Muscle layer of duodenum (tissue), 2 donors: ENCODE measurements around the gene HSD17B3.
A peak's percentile ranks its signal among the peaks of the same experiment; 100 is the strongest.

Experiments
- H3K27ac ChIP-seq: one replicate; pipeline ENCODE4 v1.7.0; 2013; ENCODE audit warnings: mild to moderate bottlenecking, low read length
- H3K27me3 ChIP-seq: one replicate; pipeline ENCODE4 v1.7.0; 2013; ENCODE audit warnings: low read depth, mild to moderate bottlenecking, control low read depth, low read length
- H3K36me3 ChIP-seq, 2 donors: one replicate each; pipeline ENCODE4 v1.7.0; 2013; ENCODE audit warnings: low read length in 2 of 2, control low read depth in 1 of 2, mild to moderate bottlenecking in 1 of 2; ENCODE audit not compliant: insufficient read depth in 2 of 2, control insufficient read depth in 1 of 2
- H3K4me1 ChIP-seq, 2 donors: one replicate each; pipeline ENCODE4 v1.7.0; 2013; ENCODE audit warnings: low read length in 2 of 2, mild to moderate bottlenecking in 2 of 2, control low read depth in 1 of 2, moderate library complexity in 1 of 2; ENCODE audit not compliant: insufficient read depth in 2 of 2, control insufficient read depth in 1 of 2
- H3K4me3 ChIP-seq, 2 donors: one replicate each; pipeline ENCODE4 v1.7.0; 2013; ENCODE audit warnings: low read length in 2 of 2, low read depth in 1 of 2, mild to moderate bottlenecking in 1 of 2
- H3K9me3 ChIP-seq, 2 donors: one replicate each; pipeline ENCODE4 v1.7.0; 2013; ENCODE audit warnings: low read length in 2 of 2, control low read depth in 1 of 2, mild to moderate bottlenecking in 1 of 2; ENCODE audit not compliant: control insufficient read depth in 1 of 2
- donor health status: healthy.

The HSD17B3 gene

DNA sequence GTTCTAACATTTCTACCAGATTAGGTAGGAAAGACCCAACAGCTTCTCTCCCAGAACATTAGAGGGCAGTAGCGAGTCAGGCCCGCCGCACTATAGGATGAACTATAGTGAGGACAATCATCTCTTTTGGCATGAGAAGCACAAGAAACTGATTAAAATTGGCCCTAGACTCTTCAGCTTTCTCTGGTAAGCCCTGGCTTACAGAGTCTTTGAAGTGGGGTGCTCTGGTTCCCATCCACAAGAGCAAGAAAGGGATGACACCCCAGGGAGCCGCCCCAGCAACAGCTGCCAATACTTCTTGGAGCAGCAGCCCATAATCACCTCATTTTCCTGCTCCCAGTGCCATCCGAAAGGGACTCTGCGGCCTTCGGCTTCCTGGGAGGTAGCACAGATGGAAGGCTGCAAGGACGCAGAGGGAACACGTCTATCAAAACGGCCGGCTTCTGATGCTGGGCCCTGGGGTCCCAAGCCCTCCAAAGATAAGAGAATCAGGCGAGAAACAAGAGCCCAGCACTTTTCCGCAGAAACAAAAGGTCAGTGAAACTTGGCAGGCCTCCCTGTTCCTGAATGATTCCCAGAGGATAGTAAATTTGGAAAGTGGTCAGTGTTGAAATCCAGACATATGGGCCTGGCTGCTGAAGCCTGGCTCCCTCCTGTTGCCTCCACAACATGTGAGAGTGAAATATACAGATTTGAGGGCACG lies 69.3 kb downstream of the HSD17B3 start:
- H3K9me3 ChIP-seq = no peaks in the 10 kb centered on the region
- H3K27me3 ChIP-seq = no peaks in the 10 kb centered on the region
- no peaks in the 10 kb centered on the region for H3K36me3 ChIP-seq
- no peak overlapping the region for H3K4me3 ChIP-seq
- no peaks in the 10 kb centered on the region for H3K4me1 ChIP-seq
- H3K27ac ChIP-seq = peak overlapping the region; percentile 23

DNA sequence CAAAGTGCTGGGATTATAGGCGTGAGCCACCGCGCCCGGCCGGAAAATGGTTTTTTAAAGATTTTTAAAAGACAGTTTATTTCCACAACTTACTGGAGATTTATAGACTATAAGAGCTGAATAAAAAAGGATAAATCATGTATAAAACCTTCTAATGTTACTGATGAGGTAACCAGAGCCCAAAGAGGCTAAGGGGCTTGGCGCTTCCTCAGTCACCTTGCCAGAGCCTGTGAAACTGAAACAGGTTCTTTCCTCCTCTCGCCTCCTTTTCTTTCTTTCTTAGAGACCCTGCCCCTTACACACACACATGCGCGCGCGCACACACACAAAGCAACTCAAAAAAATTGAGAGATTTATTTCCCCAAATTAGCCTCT lies 69.8 kb downstream of the HSD17B3 start:
- Histone ChIP-seq H3K36me3 (no peaks in the 10 kb centered on the region), H3K4me3 (no peak overlapping the region), H3K4me1 (no peaks in the 10 kb centered on the region), H3K27me3 (no peaks in the 10 kb centered on the region), H3K9me3 (no peaks in the 10 kb centered on the region), H3K27ac (peak overlapping the region; percentile 23)

DNA sequence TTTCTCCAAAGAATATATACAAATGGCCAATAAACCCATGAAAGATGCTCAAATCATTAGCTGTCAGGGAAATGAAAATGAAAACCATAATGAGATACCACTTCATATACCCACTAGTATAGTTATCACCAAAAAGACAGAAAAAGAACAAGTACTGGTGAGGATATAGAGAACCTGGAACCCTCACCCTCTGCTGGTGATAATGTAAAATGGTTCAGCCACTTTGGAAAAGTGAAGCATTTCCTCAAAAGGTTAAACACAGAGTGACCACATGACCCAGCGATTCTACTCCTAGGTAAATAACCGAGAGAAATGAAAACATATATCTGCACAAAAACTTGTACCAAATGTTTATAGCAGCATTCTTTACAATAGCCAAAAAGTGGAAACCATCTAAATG lies 72.0 kb downstream of the HSD17B3 start:
- Histone ChIP-seq H3K4me3 (no peak overlapping the region), H3K9me3 (no peaks in the 10 kb centered on the region), H3K27ac (no peak overlapping the region), H3K36me3 (no peaks in the 10 kb centered on the region), H3K27me3 (no peaks in the 10 kb centered on the region), H3K4me1 (no peaks in the 10 kb centered on the region)

DNA sequence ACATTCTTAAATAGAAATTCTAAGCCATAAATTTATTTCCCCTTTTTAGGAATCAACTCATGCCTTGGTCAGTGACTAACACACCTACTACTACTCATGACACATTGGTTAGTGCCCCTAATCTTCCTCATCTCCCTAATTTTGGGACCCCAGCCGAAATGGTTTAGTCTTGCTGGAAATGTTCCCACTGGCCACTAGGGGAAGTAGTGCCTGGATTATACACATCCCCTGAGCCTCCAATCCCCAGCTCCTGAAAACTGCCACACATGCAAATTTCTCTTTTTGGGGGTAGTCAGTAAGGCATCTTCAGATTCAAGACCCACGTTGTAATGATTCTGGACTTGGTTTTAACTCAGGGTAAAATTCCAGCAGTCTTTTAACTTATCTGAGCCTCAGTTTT lies 79.8 kb downstream of the HSD17B3 start:
- no peaks in the 10 kb centered on the region for H3K36me3 ChIP-seq
- H3K4me1 ChIP-seq = peaks cover under 1 to 9% of the 10 kb centered on the region in 2 donors
- H3K9me3 ChIP-seq = peaks cover 0 to 7% of the 10 kb centered on the region in 2 donors
- H3K27ac ChIP-seq = no peak overlapping the region
- no peak overlapping the region for H3K4me3 ChIP-seq
- no peaks in the 10 kb centered on the region for H3K27me3 ChIP-seq

DNA sequence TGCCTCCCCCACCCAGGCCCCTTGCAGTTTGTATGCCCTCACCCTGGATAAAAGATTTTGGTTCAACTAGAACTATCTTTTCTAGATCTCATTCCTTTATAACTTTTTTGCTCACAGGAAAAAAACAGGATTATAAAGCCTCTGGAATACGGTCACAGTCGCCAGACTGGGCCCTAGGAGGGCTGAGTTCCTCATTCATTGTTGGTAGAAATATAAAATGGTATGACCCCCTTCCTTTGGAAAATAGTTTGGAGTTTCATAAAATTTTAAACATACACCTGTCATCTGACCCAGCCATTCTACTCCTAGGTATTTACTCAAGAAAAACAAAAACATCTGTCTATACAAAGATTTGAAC lies 82.1 kb downstream of the HSD17B3 start:
- no peak overlapping the region for H3K27ac ChIP-seq
- no peaks in the 10 kb centered on the region for H3K27me3 ChIP-seq
- H3K4me1 ChIP-seq = peaks cover 4 to 14% of the 10 kb centered on the region in 2 donors
- H3K36me3 ChIP-seq = no peaks in the 10 kb centered on the region
- H3K4me3 ChIP-seq = no peak overlapping the region
- peaks cover 0 to 7% of the 10 kb centered on the region in 2 donors for H3K9me3 ChIP-seq

DNA sequence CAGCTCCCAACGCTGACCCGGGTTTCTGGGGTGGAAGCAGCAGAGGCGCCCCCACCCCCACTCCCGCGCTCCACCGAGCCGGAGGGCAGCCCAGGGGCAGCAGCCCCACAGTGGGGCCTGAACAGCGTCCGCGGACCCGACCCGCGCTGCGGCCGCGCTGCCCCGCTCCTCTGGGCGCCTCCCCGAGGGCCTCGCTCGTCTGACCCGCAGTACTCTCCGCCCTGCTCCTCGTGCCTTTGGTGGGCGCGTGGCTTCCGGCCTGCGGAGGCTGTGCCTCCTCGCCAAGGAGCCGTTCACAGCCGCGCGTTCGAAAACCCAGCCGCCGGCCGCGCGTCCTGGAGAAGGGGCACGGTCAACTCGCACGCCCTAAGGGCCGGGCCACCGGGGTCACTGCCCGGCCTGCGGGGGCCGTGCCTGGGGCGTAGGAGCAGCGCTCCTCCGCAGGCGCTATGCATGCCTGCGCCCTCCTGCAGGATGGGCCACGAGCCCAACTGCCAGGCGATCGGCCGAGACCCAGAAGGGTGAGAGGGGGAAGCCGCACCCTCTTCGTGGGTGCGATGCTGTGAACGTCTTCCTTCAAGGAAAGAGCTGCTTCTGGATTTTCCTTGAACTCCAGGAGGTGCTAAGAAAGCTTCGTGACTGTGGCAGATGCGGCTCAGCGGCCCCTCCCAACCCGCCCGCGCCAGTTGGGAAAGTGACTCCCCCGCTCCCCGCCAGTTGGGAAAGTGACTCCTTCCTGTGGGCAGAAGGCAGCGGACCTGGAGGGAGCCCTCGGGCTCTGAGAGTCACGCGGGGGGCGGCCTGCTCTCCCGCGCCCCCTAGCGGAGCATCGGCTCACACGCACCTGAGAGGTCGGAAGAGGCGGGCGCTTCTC lies 82.7 kb downstream of the HSD17B3 start:
- Histone ChIP-seq H3K36me3 (no peaks in the 10 kb centered on the region), H3K4me3 (peak overlapping the region in 1 of 2 donors; percentile 41), H3K27ac (no peak overlapping the region), H3K9me3 (peaks cover 0 to 3% of the 10 kb centered on the region in 2 donors), H3K27me3 (no peaks in the 10 kb centered on the region), H3K4me1 (peaks cover 4 to 14% of the 10 kb centered on the region in 2 donors)

DNA sequence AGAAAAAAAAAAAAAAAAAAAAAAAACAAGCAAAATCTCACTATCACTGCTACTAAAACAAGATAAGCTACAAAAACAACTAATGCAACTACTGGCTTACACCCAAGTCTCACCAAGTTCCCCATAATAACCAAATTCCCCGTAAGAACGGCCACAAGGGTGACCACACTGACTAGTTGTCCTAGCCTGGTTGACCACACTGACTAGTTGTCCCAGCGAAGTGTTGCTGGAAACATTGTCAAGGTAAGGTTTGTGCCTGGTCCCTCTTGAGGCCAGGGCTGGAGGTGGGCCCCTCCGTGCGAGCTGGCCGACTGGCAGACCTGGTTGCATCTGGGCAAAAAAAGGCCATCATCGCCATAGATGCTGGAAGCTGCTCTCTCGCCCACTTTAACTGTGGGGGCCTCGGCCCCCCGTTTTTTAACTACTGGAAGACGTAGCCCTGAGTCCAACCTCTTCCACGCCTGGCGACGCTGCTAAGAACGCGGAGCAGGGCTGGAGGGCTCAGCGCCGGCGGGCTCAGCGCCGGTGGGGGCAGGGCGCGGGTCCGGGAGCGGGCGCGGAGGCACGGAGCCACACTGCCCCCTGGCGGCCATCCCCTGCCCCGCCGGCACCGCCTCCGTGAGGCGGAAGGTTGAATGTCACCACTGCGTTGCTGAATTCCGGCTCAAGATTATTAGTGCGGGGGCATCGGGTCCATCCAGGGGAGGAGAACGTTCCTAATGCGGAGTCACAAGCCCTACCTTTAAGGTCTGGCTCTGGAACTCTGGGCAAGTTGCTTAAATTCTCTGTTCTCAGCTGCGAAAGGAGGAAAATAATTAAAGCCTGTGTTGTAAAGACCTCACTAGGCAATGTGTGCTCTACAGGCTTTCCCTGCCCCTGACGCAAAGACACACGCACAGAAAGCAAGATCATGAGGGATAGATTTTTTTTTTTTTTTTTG lies 84.0 kb downstream of the HSD17B3 start:
- Histone ChIP-seq H3K4me1 (peaks cover 4 to 14% of the 10 kb centered on the region in 2 donors), H3K4me3 (peak overlapping the region; percentile 54 to 55), H3K9me3 (no peaks in the 10 kb centered on the region), H3K27me3 (no peaks in the 10 kb centered on the region), H3K36me3 (no peaks in the 10 kb centered on the region), H3K27ac (peak overlapping the region; percentile 54)

DNA sequence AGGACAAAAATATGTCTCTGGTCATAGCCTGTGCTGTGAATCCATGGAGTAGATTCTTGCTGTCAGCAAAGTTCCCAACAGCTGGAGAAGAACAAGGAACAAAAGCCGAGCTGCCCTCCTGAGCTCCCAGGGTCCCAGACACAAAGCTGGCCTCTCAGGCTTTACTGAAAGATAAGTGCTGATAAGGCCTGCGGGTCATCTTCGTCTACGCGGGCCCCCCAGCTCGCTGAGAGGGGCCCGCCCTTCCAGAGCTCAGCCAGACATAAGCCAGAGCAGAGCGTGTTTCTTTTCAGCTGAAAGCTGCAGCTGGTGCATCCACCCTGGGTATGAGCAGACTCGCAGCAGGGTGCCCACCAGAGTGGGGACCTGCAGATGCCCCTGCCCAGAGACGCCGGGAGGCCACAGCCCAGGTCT lies 84.7 kb downstream of the HSD17B3 start:
- Histone ChIP-seq H3K4me1 (peaks cover 4 to 14% of the 10 kb centered on the region in 2 donors), H3K27ac (peak overlapping the region; percentile 54), H3K4me3 (peak overlapping the region in 1 of 2 donors; percentile 54), H3K36me3 (no peaks in the 10 kb centered on the region), H3K27me3 (no peaks in the 10 kb centered on the region), H3K9me3 (no peaks in the 10 kb centered on the region)

DNA sequence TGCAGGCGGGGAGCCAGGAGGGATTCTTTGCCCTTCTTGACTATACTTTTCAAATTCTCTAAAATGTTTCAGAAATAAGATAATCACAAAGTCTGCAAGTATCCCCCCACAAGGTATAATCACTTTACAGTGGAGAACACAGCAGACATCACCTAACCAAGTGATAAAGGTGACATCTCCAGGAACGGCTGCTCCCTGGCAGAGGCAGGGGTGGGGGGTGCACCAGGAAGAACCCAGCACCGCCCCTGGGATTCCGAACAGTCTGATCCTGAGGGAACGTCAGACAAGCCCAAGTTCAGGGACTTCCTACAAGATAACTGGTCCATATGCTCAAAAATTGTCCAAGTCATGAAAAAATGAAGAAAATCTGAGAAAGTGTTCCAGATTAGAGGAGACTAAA lies 85.4 kb downstream of the HSD17B3 start:
- Histone ChIP-seq H3K9me3 (no peaks in the 10 kb centered on the region), H3K4me1 (peaks cover 4 to 14% of the 10 kb centered on the region in 2 donors), H3K27me3 (no peaks in the 10 kb centered on the region), H3K4me3 (no peak overlapping the region), H3K27ac (no peak overlapping the region), H3K36me3 (no peaks in the 10 kb centered on the region)

DNA sequence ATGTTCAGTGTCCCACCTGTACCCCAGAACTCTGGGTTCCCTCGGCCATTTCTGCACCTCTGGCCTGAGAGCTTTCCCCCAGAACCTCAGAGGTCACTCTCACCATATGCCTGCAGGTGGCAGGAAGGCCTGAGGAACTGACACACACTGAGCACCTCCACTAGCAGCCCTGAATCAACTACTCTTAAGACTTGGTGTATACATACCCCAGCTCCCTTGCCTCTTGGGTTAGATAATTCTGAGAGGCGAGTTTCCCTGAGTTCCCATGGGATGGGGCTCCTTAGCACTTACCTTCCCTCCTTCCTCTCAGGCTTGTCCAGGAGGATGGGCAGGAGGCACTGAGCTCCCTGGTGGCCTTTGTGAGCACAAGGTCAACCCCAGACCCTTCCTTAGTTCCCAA lies 86.1 kb downstream of the HSD17B3 start:
- Histone ChIP-seq H3K27me3 (no peaks in the 10 kb centered on the region), H3K4me1 (peaks cover 4 to 14% of the 10 kb centered on the region in 2 donors), H3K9me3 (no peaks in the 10 kb centered on the region), H3K36me3 (no peaks in the 10 kb centered on the region), H3K4me3 (no peak overlapping the region), H3K27ac (no peak overlapping the region)

DNA sequence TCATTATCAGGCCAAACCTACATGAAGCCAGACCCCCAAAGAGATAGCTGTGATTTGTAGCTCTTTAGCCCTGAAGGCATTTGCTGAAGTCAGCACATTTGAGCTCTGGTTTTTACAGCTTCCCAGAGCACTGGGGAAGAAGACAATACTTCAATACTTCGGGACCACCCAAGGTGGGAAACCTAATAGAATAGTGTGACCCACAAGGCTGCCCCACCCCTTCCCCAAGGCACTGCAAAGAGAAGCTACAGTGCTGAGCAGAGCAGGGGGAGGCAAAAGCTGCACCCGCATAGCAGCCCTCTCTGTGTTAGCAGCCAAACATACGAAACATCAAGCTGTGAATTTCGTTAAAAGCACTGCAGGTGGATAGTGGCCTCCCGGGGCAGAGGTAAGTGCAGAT lies 87.3 kb downstream of the HSD17B3 start:
- Histone ChIP-seq H3K4me3 (no peak overlapping the region), H3K27ac (no peak overlapping the region)

More for the DNA sequence above, 87.3 kb downstream of the HSD17B3 start:
- Histone ChIP-seq H3K4me1 (peaks cover 4 to 14% of the 10 kb centered on the region in 2 donors), H3K36me3 (no peaks in the 10 kb centered on the region), H3K27me3 (no peaks in the 10 kb centered on the region), H3K9me3 (no peaks in the 10 kb centered on the region)
